ENCODE measurements around the gene CLCA2. TPM values are rescaled to one million over a fixed set of nuclear protein-coding genes. Genes with fewer than 3 reads are reported as not detected.
A peak's percentile ranks its signal among the peaks of the same experiment; 100 is the strongest.

CLCA2 gene
- total RNA-seq, 2 experiments from 2014 or later, result not detected

DNA sequence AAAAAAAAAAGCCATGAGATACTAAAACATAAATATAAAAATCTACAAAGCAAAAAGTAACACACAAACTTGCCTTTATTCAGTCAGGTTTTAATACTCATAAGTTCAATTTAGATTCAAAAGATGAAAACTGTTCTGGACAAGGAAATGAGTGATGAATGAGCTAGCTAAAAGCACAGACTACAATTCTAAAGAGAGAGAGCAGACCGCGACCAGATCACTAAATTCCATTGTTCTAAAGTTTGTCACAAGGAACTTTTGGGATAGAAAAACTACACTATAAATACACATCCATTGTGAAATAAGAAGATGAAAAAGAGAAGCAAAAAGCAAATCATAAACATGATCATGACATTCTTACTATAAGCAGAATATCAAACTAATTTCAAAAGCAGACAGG, 29.6 kb upstream of the CLCA2 start:
- intact Hi-C loops (cut with DNase I, micrococcal nuclease), result no loop called here
- ChIA-PET CTCF (interaction anchor here (0.6 to 2.2 kb wide), 6 partner anchors 21 to 310 kb away, joined by 3 to 9 read pairs (median 3); partner anchors contain the start of gene SH3GLB1), POLR2A (no interaction called here)
- Mint-ChIP-seq H3K4me1 (peaks cover 55% of the 10 kb centered on the region), H3K27ac (peak overlapping the region; percentile 55), H3K36me3 (ENCODE audit: low read depth) (peaks cover 11% of the 10 kb centered on the region), H3K9me3 (ENCODE audit: low read depth) (no peaks in the 10 kb centered on the region), H3K4me3 (peak overlapping the region; percentile 89), H3K27me3 (no peaks in the 10 kb centered on the region)
- DNase-seq (no peak), ATAC-seq (no peak)

DNA sequence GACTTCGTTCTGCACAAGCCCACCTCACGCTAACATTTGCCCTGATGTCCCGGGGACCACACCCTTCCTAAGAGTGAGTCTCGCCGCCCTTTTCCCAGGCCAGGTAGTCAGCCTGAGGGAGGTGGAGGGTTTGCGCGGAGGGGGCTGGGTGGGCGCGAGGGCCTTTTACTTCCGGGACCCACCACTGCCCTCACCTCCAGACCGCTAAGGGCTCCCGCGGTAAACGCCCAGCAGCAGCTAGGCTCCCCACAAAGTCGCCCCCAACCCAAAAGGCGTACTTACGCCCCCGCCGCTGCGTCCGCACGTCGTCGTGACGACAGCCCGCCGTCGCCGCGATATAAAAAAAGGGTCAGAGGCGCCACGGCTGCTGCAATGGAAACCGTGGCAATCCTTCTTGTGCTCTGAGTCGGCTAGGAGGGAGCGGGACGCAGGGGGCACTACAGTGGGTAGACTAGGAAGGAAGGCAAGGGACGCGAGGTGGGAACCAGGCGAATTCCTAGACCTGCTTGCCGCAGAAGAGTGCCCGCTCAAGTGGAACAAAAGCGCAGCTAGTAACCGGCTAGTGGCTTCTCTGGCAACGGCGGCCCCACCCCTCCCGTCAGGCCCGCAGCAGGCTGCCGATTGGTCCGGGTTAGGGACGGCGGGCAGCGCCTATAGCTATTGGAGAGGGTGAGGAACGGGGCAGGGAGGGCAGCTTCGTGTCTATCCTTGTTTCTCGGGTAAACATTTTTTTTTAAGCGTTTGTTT, 28.0 kb upstream of the CLCA2 start, which contains the start of gene ODF2L:
Gene ODF2L (minus strand): TSS at position 573 of the 747 bp plus-strand sequence. CDS start 9,296 bp downstream, outside the sequence.
- H3K9me3 Mint-ChIP-seq (ENCODE audit: low read depth), result no peaks in the 10 kb centered on the region
- H3K4me1 Mint-ChIP-seq, result peaks cover 41% of the 10 kb centered on the region
- H3K4me3 Mint-ChIP-seq, result peak within 1 kb of the TSS; percentile 89
- ChIA-PET CTCF (interaction anchor here (0.9 to 2.7 kb wide), 10 partner anchors 8 to 308 kb away, joined by 3 to 16 read pairs (median 6); partner anchors contain the start of gene SH3GLB1), POLR2A (interaction anchor here (0.6 to 1.0 kb wide), 5 partner anchors 15 to 1776 kb away, joined by 3 to 4 read pairs (median 3); partner anchors contain the start of genes HS2ST1 and SELENOF)
- H3K27ac Mint-ChIP-seq, result peak within 1 kb of the TSS; percentile 88
- ATAC-seq (peak; percentile 100), DNase-seq (peak; percentile 94)
- H3K27me3 Mint-ChIP-seq, result no peaks in the 10 kb centered on the region
- H3K36me3 Mint-ChIP-seq (ENCODE audit: low read depth), result peaks cover 7% of the 10 kb centered on the region
- intact Hi-C loops (cut with DNase I, micrococcal nuclease), result loop anchor here (1.0 to 5.0 kb wide), 5 partner anchors 16 to 518 kb away; partner anchors contain the start of genes HS2ST1 (in 1 of the 2), SELENOF (in 1 of the 2) and SH3GLB1 (in 1 of the 2)

DNA sequence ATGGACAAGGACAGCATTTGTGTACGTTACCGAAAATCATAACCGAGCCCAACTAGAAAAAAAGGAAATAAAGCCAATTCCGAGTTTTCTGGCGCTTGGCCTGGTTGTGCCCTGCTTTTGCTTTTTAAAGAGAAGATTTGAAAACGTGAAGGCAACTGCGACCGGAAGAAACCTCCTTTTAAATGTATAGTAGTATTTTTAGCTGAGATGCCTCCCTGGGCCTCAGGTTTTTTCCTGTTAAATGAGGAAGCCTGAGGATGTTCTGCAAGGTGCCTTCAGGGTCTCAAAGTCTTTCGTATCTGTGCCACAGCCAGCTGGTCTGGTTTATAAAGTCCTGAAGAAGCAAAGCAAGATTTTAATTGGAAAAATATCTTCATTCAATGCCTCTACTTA, 27.5 kb upstream of the CLCA2 start:
- ATAC-seq (peak; percentile 4), DNase-seq (peak; percentile 18)
- intact Hi-C loops (cut with DNase I, micrococcal nuclease), result loop anchor here (1.0 to 5.0 kb wide), 5 partner anchors 16 to 518 kb away; partner anchors contain the start of genes HS2ST1 (in 1 of the 2), SELENOF (in 1 of the 2) and SH3GLB1 (in 1 of the 2)
- ChIA-PET POLR2A (interaction anchor here (0.6 to 1.0 kb wide), 5 partner anchors 14 to 937 kb away, joined by 3 to 4 read pairs (median 3); partner anchors contain the start of genes HS2ST1 and SELENOF), CTCF (interaction anchor here (0.5 to 2.7 kb wide), 11 partner anchors 9 to 308 kb away, joined by 3 to 16 read pairs (median 5); partner anchors contain the start of gene SH3GLB1)
- Mint-ChIP-seq H3K27me3 (no peaks in the 10 kb centered on the region), H3K36me3 (ENCODE audit: low read depth) (peaks cover 3% of the 10 kb centered on the region), H3K4me1 (peaks cover 36% of the 10 kb centered on the region), H3K9me3 (ENCODE audit: low read depth) (no peaks in the 10 kb centered on the region), H3K4me3 (peak overlapping the region; percentile 89), H3K27ac (peak overlapping the region; percentile 88)

DNA sequence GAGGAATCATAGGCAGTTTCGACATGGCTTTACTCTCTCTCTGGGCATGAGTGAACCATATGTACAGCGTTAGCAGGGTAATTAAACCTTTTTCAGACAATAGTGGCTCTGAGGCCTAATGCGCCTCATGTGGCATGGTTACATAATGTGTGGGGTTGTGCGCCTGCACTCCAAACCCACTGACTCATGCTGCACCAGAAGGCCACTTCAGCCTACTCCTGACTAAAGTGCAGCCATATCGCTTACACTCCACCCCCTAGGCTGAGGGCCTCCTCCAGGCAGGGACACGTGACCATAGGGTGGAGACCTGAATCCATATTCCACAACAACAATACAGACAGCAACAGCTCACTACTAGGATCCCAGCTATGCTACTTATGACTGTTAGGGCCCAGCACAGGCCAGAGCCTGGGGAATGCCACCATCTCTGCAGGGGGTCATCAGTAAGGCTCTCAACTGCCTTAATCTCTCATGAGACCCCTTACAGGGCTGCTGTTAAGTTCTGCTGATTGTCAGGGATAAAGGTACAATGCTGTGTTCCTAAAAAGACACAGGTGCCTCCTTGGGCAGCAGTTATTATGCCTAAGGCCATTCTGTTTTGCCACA, 14.5 kb upstream of the CLCA2 start:
- ChIA-PET POLR2A (no interaction called here), CTCF (interaction anchor here (0.7 kb wide), 1 partner anchor 293 kb away, joined by 3 read pairs; no protein-coding TSS in a partner anchor)
- H3K36me3 Mint-ChIP-seq (ENCODE audit: low read depth), result no peaks in the 10 kb centered on the region
- intact Hi-C loops (cut with DNase I, micrococcal nuclease), result no loop called here
- no peaks in the 10 kb centered on the region for H3K9me3 Mint-ChIP-seq (ENCODE audit: low read depth)
- H3K4me3 Mint-ChIP-seq, result no peak overlapping the region
- H3K27me3 Mint-ChIP-seq, result no peaks in the 10 kb centered on the region
- no peak overlapping the region for H3K27ac Mint-ChIP-seq
- DNase-seq (no peak), ATAC-seq (no peak)
- no peaks in the 10 kb centered on the region for H3K4me1 Mint-ChIP-seq

DNA sequence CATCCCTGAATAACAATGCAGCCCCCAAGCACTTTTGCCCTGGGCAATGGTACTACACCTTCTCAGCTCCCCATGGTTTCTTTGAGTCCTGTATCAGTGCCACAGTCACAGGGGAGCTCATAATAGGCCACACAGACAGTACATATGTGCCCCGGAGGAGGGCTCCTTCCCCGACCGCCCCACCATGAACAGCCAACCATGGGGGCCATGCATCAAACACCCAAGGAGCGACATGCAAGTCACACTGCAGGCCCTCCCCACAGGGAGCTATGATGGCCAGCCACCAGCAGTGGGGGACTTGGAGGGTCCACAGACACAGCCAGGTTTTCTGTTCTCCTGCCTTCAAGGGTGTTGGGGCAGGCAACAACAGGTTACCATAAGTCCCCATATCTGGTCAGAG, 13.1 kb upstream of the CLCA2 start:
- Mint-ChIP-seq H3K27me3 (no peaks in the 10 kb centered on the region), H3K36me3 (ENCODE audit: low read depth) (no peaks in the 10 kb centered on the region), H3K27ac (no peak overlapping the region), H3K4me3 (no peak overlapping the region), H3K4me1 (no peaks in the 10 kb centered on the region), H3K9me3 (ENCODE audit: low read depth) (no peaks in the 10 kb centered on the region)
- intact Hi-C loops (cut with DNase I, micrococcal nuclease), result no loop called here
- POLR2A ChIA-PET, result interaction anchor here (0.6 kb wide), 1 partner anchor 15 kb away, joined by 3 read pairs; the partner anchor contains the start of gene ODF2L
- CTCF ChIA-PET, result no interaction called here
- DNase-seq (no peak), ATAC-seq (no peak)

DNA sequence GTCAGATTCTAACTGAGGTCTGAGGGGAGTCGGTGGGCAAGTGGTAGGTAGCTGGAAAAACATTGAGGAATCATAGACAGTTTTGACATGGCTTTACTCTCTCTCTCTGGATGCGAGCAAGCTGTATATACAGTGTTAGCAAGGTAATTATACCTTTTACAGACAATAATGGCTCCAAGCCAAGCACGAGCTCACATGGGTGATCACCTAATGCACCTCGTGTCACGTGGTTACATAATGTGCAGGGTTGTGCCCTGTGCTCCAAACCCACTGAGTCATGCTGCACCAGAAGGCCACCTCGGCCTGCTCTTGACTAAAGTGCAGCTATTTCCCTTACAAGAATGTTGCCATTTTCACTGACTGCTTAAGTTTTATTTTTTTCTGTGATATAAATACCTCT, 7.6 kb upstream of the CLCA2 start:
- intact Hi-C loops (cut with DNase I, micrococcal nuclease), result no loop called here
- no peak for DNase-seq
- POLR2A ChIA-PET, result no interaction called here
- Mint-ChIP-seq H3K4me3 (no peak overlapping the region), H3K4me1 (peaks cover 2% of the 10 kb centered on the region), H3K27ac (no peak overlapping the region), H3K9me3 (ENCODE audit: low read depth) (no peaks in the 10 kb centered on the region), H3K36me3 (ENCODE audit: low read depth) (no peaks in the 10 kb centered on the region), H3K27me3 (no peaks in the 10 kb centered on the region)
- no peak for ATAC-seq
- CTCF ChIA-PET, result interaction anchor here (1.1 to 1.7 kb wide), 2 partner anchors 14 to 22 kb away, joined by 4 read pairs; no protein-coding TSS in a partner anchor

DNA sequence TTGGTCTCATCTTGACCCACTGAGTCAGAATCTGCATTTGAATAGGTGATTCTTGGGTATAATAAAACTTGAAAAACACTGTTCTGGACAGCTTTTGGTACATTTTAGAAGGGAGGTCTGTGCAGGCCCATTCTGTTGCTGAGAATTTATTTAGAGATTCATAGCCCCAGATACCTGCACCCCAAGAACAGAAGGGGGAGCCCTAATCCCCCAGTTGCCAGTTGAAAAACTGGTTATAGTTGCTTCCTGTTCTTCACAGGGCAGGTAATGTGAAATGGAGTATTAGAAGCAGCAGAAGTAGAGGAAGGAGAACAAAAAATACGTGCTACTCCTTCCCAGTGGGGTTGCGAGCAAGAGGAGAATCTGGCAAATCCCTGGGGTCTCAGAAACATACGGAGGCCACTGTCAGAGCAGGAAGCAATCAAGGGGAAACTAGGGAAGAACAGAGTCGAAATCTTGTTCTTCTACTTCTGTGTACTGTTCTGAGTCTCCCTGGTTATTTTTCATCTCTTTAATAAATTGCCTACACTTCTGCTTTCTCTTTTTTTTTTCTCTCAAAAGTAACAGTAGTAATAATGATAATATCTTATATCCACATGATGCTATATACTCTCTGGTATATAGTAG, 4.6 kb upstream of the CLCA2 start:
- CTCF ChIA-PET, result interaction anchor here (1.0 to 1.4 kb wide), 2 partner anchors 24 to 82 kb away, joined by 3 to 4 read pairs; no protein-coding TSS in a partner anchor
- Mint-ChIP-seq H3K9me3 (ENCODE audit: low read depth) (no peaks in the 10 kb centered on the region), H3K27ac (no peak overlapping the region), H3K36me3 (ENCODE audit: low read depth) (no peaks in the 10 kb centered on the region), H3K4me3 (no peak overlapping the region), H3K4me1 (peaks cover 2% of the 10 kb centered on the region), H3K27me3 (no peaks in the 10 kb centered on the region)
- POLR2A ChIA-PET, result no interaction called here
- intact Hi-C loops (cut with DNase I, micrococcal nuclease), result loop anchor here (1.0 to 2.0 kb wide), 2 partner anchors 83 kb away; no protein-coding TSS in a partner anchor
- peak; percentile 59 for DNase-seq
- ATAC-seq, result peak; percentile 94

DNA sequence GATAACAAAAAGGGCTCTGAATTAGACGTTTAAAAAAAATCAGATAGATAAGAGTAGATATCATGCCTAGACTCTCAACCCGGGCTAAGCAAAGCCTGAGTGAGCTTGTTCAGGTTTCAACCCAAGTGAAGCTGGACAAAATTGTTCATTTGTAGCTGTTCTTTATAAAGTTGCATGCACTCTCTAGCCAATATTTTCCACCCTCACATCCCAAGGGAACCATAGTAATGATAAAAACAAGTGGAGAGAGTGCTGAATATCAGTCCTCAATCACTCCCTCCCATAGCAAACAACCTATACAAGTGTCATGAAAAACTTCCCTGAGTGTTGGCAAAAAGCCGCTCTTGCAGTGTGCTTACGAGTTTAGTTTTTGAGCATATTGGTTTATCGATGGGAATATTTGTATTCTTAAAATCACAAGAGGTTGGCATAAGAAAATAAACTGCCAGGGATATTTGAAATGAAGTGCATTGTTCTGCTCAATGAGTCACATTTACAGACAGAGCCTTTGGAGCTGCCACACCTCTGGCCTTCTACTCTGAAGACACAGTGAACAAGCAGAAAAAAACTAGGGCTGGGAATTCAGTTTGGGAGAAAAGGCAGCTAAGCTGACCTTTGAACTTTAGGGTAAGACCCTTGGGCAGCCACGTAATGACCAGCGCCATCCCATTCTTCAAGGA, 2.2 kb upstream of the CLCA2 start:
- ATAC-seq, result no peak
- intact Hi-C loops (cut with DNase I, micrococcal nuclease), result no loop called here
- peaks cover 2% of the 10 kb centered on the region for H3K4me1 Mint-ChIP-seq
- no peaks in the 10 kb centered on the region for H3K9me3 Mint-ChIP-seq (ENCODE audit: low read depth)
- ChIA-PET CTCF (interaction anchor here (0.7 to 1.5 kb wide), 5 partner anchors 9 to 78 kb away, joined by 3 to 5 read pairs (median 4); no protein-coding TSS in a partner anchor), POLR2A (no interaction called here)
- H3K27me3 Mint-ChIP-seq, result peaks cover 5% of the 10 kb centered on the region
- no peak overlapping the region for H3K4me3 Mint-ChIP-seq
- no peak overlapping the region for H3K27ac Mint-ChIP-seq
- DNase-seq, result no peak
- no peaks in the 10 kb centered on the region for H3K36me3 Mint-ChIP-seq (ENCODE audit: low read depth)

DNA sequence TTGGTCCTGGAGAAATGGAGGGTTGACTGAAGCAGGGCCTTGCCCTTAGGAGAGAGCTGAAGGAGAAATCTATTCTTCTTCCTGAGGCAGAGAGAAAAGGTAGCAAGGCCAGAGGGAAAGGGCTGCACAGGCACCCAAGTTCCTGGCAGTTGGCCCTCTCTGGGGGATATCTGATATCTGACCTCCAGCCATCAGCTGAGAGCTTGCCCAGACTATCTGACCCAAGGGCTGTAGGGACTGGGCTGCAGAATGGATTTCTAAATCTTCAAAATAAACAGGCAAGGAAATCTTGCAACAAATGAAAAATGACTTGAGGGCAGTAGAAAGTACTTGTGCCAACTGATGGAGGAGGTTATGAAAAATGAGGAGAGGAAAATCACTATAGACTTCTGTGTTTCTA, 498 bp upstream of the CLCA2 start:
- ATAC-seq (no peak), DNase-seq (no peak)
- Mint-ChIP-seq H3K27ac (no peak overlapping the region), H3K36me3 (ENCODE audit: low read depth) (no peaks in the 10 kb centered on the region), H3K9me3 (ENCODE audit: low read depth) (no peaks in the 10 kb centered on the region), H3K27me3 (peaks cover 5% of the 10 kb centered on the region), H3K4me1 (peaks cover 2% of the 10 kb centered on the region), H3K4me3 (no peak overlapping the region)
- ChIA-PET CTCF (interaction anchor here (0.6 to 2.4 kb wide), 4 partner anchors 32 to 85 kb away, joined by 6 to 11 read pairs (median 7); no protein-coding TSS in a partner anchor), POLR2A (no interaction called here)
- intact Hi-C loops (cut with DNase I, micrococcal nuclease), result no loop called here

DNA sequence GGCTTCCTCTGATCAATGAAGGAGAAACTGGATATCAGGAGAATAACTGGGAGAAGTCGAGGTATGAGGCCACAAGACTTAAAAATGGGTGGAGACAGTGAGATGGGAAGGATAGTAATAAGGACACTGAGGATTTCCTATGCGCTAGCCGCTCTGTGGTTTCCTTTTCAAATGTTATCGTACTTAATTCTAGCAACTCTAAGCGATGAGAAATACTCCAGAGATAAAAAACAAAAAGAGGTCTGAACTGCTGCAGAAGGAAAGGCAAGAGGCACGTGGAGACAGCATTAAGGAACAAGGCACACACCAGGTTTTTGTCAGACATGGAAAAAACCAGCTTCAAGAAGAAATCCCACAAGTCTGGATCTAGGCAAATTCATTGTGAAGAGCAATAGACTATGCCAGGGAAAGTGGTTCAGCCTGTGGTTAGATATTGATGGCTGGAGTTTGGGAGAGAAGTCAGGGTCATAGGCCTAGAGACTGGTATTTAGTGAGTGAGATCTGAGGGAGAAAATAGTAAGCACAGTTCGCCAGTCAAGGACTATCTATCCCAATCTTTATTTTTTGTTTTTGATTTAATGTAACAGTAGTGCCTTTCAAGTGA, 5.3 kb downstream of the CLCA2 start:
- no peaks in the 10 kb centered on the region for H3K4me1 Mint-ChIP-seq
- no peak overlapping the region for H3K4me3 Mint-ChIP-seq
- no peaks in the 10 kb centered on the region for H3K9me3 Mint-ChIP-seq (ENCODE audit: low read depth)
- ATAC-seq, result no peak
- ChIA-PET CTCF (interaction anchor here (1.0 to 1.7 kb wide), 2 partner anchors 49 to 274 kb away, joined by 3 to 5 read pairs; no protein-coding TSS in a partner anchor), POLR2A (no interaction called here)
- H3K27ac Mint-ChIP-seq, result no peak overlapping the region
- intact Hi-C loops (cut with DNase I, micrococcal nuclease), result loop anchor here in 1 of 2 experiments (2.0 kb wide), 1 partner anchor 30 kb away; no protein-coding TSS in a partner anchor
- no peaks in the 10 kb centered on the region for H3K36me3 Mint-ChIP-seq (ENCODE audit: low read depth)
- peaks cover 5% of the 10 kb centered on the region for H3K27me3 Mint-ChIP-seq
- no peak for DNase-seq
